Activated B cell treated with CpG ODN at 0.5 μM for 24 hours (primary cell): ENCODE results near the gene KRT79. TPM values are rescaled to one million over a fixed set of nuclear protein-coding genes. Genes with fewer than 3 reads are reported as not detected.

Experiments used
- ATAC-seq: fragments of 200-7000 bp; cut with Tn5 transposase; one replicate; pipeline ENCODE4 v1.10.0; 2021; ENCODE audit warnings: low read depth, mild to moderate bottlenecking, moderate library complexity
- CTCF ChIA-PET: fragments of 350-600 bp; sonication (Branson Sonifier 250); formaldehyde crosslinking; loops from one replicate; lab custom pipeline; 2021; ENCODE audit warnings: antibody characterized with exemption; lab: Charles Lee
- POLR2A ChIA-PET: fragments of 350-600 bp; sonication (Branson Sonifier 250); formaldehyde crosslinking; loops from one replicate; lab custom pipeline; 2021; ENCODE audit warnings: antibody characterized with exemption; lab: Charles Lee
- DNase-seq: peaks from one replicate; pipeline ENCODE4 v3.0.0; 2022
- H3K27ac Mint-ChIP-seq: one replicate; pipeline ENCODE4 v1.8.0; 2020; ENCODE audit warnings: mixed read lengths
- H3K27me3 Mint-ChIP-seq: one replicate; pipeline ENCODE4 v1.8.0; 2021; ENCODE audit warnings: mixed read lengths
- H3K36me3 Mint-ChIP-seq: one replicate; pipeline ENCODE4 v1.8.0; 2021; ENCODE audit warnings: low read depth, mixed read lengths
- H3K4me1 Mint-ChIP-seq: one replicate; pipeline ENCODE4 v1.8.0; 2021; ENCODE audit warnings: mixed read lengths
- H3K4me3 Mint-ChIP-seq: one replicate; pipeline ENCODE4 v1.8.0; 2020; ENCODE audit warnings: mild to moderate bottlenecking, mixed read lengths
- H3K9me3 Mint-ChIP-seq: one replicate; pipeline ENCODE4 v1.8.0; 2020; ENCODE audit warnings: mixed read lengths
- intact Hi-C: fragments of 100-400 bp; cut with micrococcal nuclease; formaldehyde crosslinking; loops from one replicate; pipeline ENCODE4 v1.15.1; 2024
- total RNA-seq: library from RNA; stranded (reverse); gene quantifications from 2 replicates; pipeline ENCODE4 v1.2.3, GENCODE V29; 2022
- TF ChIP-seq, protein P1 (sequence below): fragments of 200-600 bp; IDR thresholded peaks from one replicate; pipeline ENCODE4 v1.8.0; 2022; ENCODE audit warnings: antibody characterized with exemption, mild to moderate bottlenecking

KRT79 gene
- total RNA-seq, 1 donor from 2014 or later, result not detected

- Mint-ChIP-seq H3K36me3 (no peaks in the 10 kb centered on the region), H3K9me3 (no peaks in the 10 kb centered on the region), H3K4me3 (no peak overlapping the region), H3K27me3 (peaks cover 7% of the 10 kb centered on the region), H3K27ac (no peak overlapping the region), H3K4me1 (no peaks in the 10 kb centered on the region)
- CTCF ChIA-PET, result no interaction called here
- no peak for DNase-seq
- POLR2A ChIA-PET, result no interaction called here
- TF ChIP-seq, protein P1, sequence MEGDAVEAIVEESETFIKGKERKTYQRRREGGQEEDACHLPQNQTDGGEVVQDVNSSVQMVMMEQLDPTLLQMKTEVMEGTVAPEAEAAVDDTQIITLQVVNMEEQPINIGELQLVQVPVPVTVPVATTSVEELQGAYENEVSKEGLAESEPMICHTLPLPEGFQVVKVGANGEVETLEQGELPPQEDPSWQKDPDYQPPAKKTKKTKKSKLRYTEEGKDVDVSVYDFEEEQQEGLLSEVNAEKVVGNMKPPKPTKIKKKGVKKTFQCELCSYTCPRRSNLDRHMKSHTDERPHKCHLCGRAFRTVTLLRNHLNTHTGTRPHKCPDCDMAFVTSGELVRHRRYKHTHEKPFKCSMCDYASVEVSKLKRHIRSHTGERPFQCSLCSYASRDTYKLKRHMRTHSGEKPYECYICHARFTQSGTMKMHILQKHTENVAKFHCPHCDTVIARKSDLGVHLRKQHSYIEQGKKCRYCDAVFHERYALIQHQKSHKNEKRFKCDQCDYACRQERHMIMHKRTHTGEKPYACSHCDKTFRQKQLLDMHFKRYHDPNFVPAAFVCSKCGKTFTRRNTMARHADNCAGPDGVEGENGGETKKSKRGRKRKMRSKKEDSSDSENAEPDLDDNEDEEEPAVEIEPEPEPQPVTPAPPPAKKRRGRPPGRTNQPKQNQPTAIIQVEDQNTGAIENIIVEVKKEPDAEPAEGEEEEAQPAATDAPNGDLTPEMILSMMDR, result no peak
- ATAC-seq, result no peak
- intact Hi-C loops, result no loop called here
Observed at GRCh38 chr12:52772772-52773171, 61.3 kb downstream of the KRT79 start.

DNA sequence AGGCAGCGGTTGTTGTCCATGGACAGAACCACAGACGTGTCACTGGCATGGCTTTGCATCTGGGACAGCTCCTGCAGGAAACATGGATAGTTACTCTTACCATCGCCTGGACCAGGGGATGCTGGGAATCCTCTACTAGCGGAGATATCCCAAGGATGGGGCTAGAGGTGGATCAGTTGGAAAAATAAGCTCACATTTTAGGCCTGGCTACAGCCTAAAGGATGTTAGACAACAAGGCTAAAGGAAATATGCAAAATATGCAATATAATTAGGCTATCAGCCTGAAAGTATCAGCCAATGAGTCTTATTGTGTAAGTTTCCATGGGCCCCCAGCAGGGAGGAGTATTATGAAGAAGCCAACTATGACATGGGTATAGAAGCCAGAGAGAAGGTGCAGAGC is 61.9 kb downstream of the KRT79 start:
- no peak for ATAC-seq
- Mint-ChIP-seq H3K36me3 (no peaks in the 10 kb centered on the region), H3K9me3 (no peaks in the 10 kb centered on the region), H3K27ac (no peak overlapping the region), H3K27me3 (peaks cover 7% of the 10 kb centered on the region), H3K4me3 (no peak overlapping the region), H3K4me1 (no peaks in the 10 kb centered on the region)
- POLR2A ChIA-PET, result no interaction called here
- CTCF ChIA-PET, result no interaction called here
- TF ChIP-seq, protein P1, result no peak
- DNase-seq, result no peak
- intact Hi-C loops, result no loop called here

GRCh38 chr12:52771505-52771904 is 62.6 kb downstream of the KRT79 start:
- CTCF ChIA-PET, result no interaction called here

More at GRCh38 chr12:52771505-52771904, 62.6 kb downstream of the KRT79 start:
- H3K9me3 Mint-ChIP-seq, result no peaks in the 10 kb centered on the region
- ATAC-seq (no peak), DNase-seq (no peak)
- no peak overlapping the region for H3K4me3 Mint-ChIP-seq
- intact Hi-C loops, result no loop called here
- no peak overlapping the region for H3K27ac Mint-ChIP-seq
- no peaks in the 10 kb centered on the region for H3K36me3 Mint-ChIP-seq
- no peaks in the 10 kb centered on the region for H3K4me1 Mint-ChIP-seq
- TF ChIP-seq, protein P1, result no peak
- H3K27me3 Mint-ChIP-seq, result peaks cover 7% of the 10 kb centered on the region
- POLR2A ChIA-PET, result no interaction called here

Other genes with a start within 250 kb of the KRT79 start
- gene KRT72, start 232.8 kb downstream of the KRT79 start, total RNA-seq, result not detected in 2 replicates
- gene KRT73, start 215.8 kb downstream of the KRT79 start, total RNA-seq, result not detected in 2 replicates
- gene KRT2, start 182.1 kb downstream of the KRT79 start, total RNA-seq, result not detected in 2 replicates
- not detected in 2 replicates for gene KRT1, start 153.9 kb downstream of the KRT79 start, total RNA-seq
- not detected in 2 replicates for gene KRT77, start 130.8 kb downstream of the KRT79 start, total RNA-seq
- not detected in 2 replicates for gene KRT76, start 57.0 kb downstream of the KRT79 start, total RNA-seq
- gene KRT3, start 38.2 kb downstream of the KRT79 start, total RNA-seq, result not detected in 2 replicates
- not detected in 2 replicates for gene KRT4, start 20.2 kb downstream of the KRT79 start, total RNA-seq
- gene KRT78, start 14.7 kb upstream of the KRT79 start, total RNA-seq, result not detected in 2 replicates
- 0.33 and 0.34 TPM in 2 replicates for gene KRT8, start 70.8 kb upstream of the KRT79 start, total RNA-seq
- gene KRT18, start 114.8 kb upstream of the KRT79 start, total RNA-seq, result 3.9 and 4.7 TPM in 2 replicates
- gene EIF4B, start 172.1 kb upstream of the KRT79 start, total RNA-seq, result 726 and 733 TPM in 2 replicates
- gene TNS2, start 215.8 kb upstream of the KRT79 start, total RNA-seq, result 0.29 and 1.5 TPM in 2 replicates
- 32.5 and 33.9 TPM in 2 replicates for gene SPRYD3, start 245.1 kb upstream of the KRT79 start, total RNA-seq